Left lung (tissue), 10 donors: ENCODE results near the gene KCNAB1. TPM values are rescaled to one million over a fixed set of nuclear protein-coding genes. Genes with fewer than 3 reads are reported as not detected.

Source experiments
- ATAC-seq: fragments of 200-7000 bp; cut with Tn5 transposase; one replicate; pipeline ENCODE4 v1.9.1; 2020; ENCODE audit warnings: moderate library complexity
- DNase-seq, 4 donors: peaks; one replicate each; pipeline ENCODE4 v3.0.0-alpha.2; 2013 to 2020
- H3K27ac ChIP-seq, 2 donors: fragments of 200-600 bp; sonication (generic) in 1 of 2; one replicate each; pipeline versions ENCODE4 v1.5.0 to v1.8.0; 2020 to 2021
- H3K27me3 ChIP-seq, 2 donors: fragments of 200-600 bp; sonication (generic) in 1 of 2; one replicate each; pipeline versions ENCODE4 v1.5.0 to v1.8.0; 2020 to 2021
- H3K36me3 ChIP-seq, 2 donors: fragments of 200-600 bp; sonication (generic) in 1 of 2; one replicate each; pipeline versions ENCODE4 v1.5.0 to v1.8.0; 2020 to 2021
- H3K4me1 ChIP-seq, 2 donors: fragments of 200-600 bp; one replicate each; pipeline ENCODE4 v1.8.0; 2021
- H3K4me3 ChIP-seq, 2 donors: fragments of 200-600 bp; sonication (generic) in 1 of 2; one replicate each; pipeline versions ENCODE4 v1.5.0 to v1.8.0; 2020 to 2021; ENCODE audit warnings: mild to moderate bottlenecking in 1 of 2
- H3K9me3 ChIP-seq, 2 donors: fragments of 200-600 bp; sonication (generic) in 1 of 2; one replicate each; pipeline versions ENCODE4 v1.5.0 to v1.8.0; 2020 to 2021
- intact Hi-C, 2 donors: fragments of 100-400 bp; cut with DNase I; formaldehyde crosslinking; loops; one replicate each; pipeline versions ENCODE4 v1.11.2 to v1.14.2; 2022
- polyA plus RNA-seq, 6 donors: library from polyadenylated mRNA; unstranded; fragments of 120-200 nt; gene quantifications; one replicate each; pipeline ENCODE4 v1.2.1, GENCODE V29; 2013; ENCODE audit not compliant: insufficient read length in 6 of 6
- total RNA-seq, 2 donors: library from RNA; stranded (reverse); fragmentation: NEBNext Ultra II Directional; extraction: Animal tissue kit (Norgen Biotek cat#: 25700); gene quantifications; one replicate each; pipeline ENCODE4 v1.2.1, GENCODE V29; 2021
- TF ChIP-seq, protein P1 (sequence below), 2 donors: fragments of 200-600 bp; sonication (generic) in 1 of 2; IDR thresholded peaks; one replicate each; pipeline versions ENCODE4 v1.5.0 to v1.8.0; 2021; ENCODE audit warnings: antibody characterized with exemption in 2 of 2
- donor health status: DM: no; HTN: yes; CAD: no.
- donor health status: DM: no; HTN: no; CAD: no.

The KCNAB1 gene
- total and polyA plus RNA-seq, 8 donors = 0.58 to 1.7 (median 1.5) TPM

DNA sequence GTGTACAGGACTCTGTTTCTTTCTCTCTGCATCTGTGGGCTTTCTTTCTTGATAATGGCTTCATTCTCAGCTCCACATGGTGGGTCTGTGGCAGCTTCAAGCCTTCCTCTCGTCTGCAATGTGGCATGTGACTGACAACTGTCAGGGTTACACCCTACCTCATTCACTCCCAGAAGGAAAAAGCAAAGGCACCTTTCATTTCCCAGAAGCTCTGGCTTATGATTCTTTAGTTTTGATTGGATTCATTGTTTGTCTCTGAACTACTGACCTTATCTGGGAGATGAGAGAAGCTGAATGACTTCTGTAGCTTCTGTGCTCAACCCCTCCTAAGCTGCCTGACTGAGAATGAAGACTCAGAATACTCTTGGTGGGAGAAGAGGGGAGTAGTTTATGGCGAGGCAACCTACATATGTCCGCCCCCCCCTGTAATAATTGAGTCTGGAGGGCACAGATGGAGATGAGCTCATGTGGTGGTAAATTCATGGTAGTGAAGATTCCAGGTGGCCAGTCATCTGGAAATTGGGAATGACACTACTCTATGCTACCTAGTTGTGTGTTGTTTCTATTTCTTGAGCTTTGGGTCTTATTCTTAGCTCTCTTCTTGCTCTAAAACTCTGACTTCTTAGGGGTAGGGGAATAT is 38.4 kb downstream of the KCNAB1 start:
- no peak for ATAC-seq
- no peak for DNase-seq
- Histone ChIP-seq H3K27me3 (no peaks in the 10 kb centered on the region), H3K36me3 (no peaks in the 10 kb centered on the region), H3K27ac (no peak overlapping the region), H3K4me1 (peaks cover 0 to 6% of the 10 kb centered on the region in 2 donors), H3K9me3 (peaks cover 0 to 2% of the 10 kb centered on the region in 2 donors), H3K4me3 (no peak overlapping the region)
- intact Hi-C loops = loop anchor here in 1 of 2 donors (10.0 kb wide), 1 partner anchor 346 kb away; no protein-coding TSS in a partner anchor
- TF ChIP-seq, protein P1, sequence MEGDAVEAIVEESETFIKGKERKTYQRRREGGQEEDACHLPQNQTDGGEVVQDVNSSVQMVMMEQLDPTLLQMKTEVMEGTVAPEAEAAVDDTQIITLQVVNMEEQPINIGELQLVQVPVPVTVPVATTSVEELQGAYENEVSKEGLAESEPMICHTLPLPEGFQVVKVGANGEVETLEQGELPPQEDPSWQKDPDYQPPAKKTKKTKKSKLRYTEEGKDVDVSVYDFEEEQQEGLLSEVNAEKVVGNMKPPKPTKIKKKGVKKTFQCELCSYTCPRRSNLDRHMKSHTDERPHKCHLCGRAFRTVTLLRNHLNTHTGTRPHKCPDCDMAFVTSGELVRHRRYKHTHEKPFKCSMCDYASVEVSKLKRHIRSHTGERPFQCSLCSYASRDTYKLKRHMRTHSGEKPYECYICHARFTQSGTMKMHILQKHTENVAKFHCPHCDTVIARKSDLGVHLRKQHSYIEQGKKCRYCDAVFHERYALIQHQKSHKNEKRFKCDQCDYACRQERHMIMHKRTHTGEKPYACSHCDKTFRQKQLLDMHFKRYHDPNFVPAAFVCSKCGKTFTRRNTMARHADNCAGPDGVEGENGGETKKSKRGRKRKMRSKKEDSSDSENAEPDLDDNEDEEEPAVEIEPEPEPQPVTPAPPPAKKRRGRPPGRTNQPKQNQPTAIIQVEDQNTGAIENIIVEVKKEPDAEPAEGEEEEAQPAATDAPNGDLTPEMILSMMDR (IDR thresholded peaks at IDR 0.05) = no peak

DNA sequence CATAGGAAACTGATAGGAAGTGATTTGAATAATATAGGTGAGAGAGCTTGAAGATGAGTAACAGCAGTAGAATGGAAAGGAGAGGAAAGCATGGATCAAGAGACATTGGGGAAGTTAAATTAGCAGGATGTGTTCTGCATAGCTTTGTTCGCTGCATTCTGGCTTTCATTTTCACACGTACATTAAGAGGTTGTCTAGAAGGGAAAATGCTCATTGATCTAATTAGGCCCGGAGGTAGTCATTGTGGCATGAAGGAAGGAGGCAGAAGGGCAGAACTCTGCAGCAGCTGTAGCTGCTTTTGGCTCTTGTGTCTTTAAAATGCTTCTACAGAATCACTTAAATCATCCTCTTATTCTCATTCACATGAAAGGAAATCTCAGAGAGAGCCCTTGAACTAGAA is 40.3 kb downstream of the KCNAB1 start:
- Histone ChIP-seq H3K27me3 (no peaks in the 10 kb centered on the region), H3K9me3 (peaks cover 0 to 2% of the 10 kb centered on the region in 2 donors), H3K4me3 (no peak overlapping the region), H3K4me1 (peaks cover 0 to 6% of the 10 kb centered on the region in 2 donors), H3K27ac (no peak overlapping the region), H3K36me3 (no peaks in the 10 kb centered on the region)
- ATAC-seq (peak; percentile 30), DNase-seq (no peak)
- intact Hi-C loops = no loop called here
- TF ChIP-seq, protein P1 (IDR thresholded peaks at IDR 0.05) = no peak

DNA sequence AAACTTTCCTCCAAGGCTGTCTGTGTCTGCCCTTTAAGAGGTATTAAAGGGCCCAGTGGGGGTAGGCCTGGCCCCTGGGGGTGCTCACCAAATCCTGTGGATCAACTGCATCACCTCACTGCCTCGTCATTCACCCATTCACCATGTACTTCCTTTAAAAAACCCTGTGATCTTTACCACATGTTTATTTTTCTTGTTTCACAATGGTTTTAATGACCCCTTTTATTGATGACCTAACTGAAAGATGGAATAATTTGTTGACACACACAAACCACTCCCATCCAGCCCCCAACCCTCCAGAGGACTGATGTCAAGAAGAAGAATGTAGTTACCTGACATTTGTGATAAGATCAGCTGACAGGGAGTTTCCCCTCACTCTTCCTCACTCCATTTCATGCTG is 40.8 kb downstream of the KCNAB1 start:
- Histone ChIP-seq H3K36me3 (no peaks in the 10 kb centered on the region), H3K9me3 (no peaks in the 10 kb centered on the region), H3K4me3 (no peak overlapping the region), H3K4me1 (peaks cover 0 to 6% of the 10 kb centered on the region in 2 donors), H3K27ac (no peak overlapping the region), H3K27me3 (no peaks in the 10 kb centered on the region)
- TF ChIP-seq, protein P1 (IDR thresholded peaks at IDR 0.05) = no peak
- ATAC-seq = no peak
- no peak for DNase-seq
- intact Hi-C loops = no loop called here

DNA sequence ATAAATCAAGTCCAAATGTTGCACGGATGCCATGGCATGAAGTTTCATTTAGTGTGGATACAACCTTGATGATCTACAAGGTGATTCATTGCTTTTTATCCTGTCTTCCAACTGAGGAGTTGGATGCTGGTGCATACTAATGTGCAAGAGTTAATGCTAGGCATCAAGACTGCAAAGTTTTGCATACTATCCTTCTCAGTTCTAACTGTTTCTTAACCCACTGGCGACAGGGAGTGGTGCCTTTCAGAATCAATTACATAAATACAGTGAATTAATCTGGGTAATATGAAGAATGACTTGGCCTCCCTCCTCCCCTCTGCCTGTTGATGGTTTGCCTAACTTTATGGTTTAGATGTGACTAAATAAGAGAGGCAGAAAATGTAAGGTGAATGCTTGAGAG is 43.5 kb downstream of the KCNAB1 start:
- H3K27me3 ChIP-seq = no peaks in the 10 kb centered on the region
- no peak for ATAC-seq
- H3K36me3 ChIP-seq = no peaks in the 10 kb centered on the region
- no peaks in the 10 kb centered on the region for H3K9me3 ChIP-seq
- no peak for DNase-seq
- H3K27ac ChIP-seq = no peak overlapping the region
- TF ChIP-seq, protein P1 (IDR thresholded peaks at IDR 0.05) = no peak
- H3K4me1 ChIP-seq = peaks cover 0 to 6% of the 10 kb centered on the region in 2 donors
- no peak overlapping the region for H3K4me3 ChIP-seq
- intact Hi-C loops = no loop called here

DNA sequence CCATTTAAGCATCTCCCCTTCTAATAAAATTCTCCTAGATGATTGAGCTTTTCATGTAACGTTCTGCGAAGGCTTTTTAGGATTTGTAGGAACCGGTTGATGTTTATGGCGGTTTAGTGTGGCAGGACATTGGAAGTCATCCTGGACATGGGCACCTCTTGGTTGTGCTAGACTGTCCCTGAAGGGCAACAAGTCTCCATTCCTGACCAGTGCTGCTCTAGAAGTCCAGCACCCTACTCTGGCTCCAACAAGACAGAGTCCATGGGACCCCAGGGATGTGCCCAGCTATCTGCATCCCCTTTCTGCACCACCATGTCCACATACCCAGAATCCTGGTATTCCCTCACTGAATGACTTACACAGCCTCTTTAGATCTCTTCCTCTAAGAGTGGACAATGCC is 46.4 kb downstream of the KCNAB1 start:
- Histone ChIP-seq H3K36me3 (no peaks in the 10 kb centered on the region), H3K9me3 (no peaks in the 10 kb centered on the region), H3K4me3 (no peak overlapping the region), H3K27me3 (no peaks in the 10 kb centered on the region), H3K4me1 (no peaks in the 10 kb centered on the region), H3K27ac (no peak overlapping the region)
- intact Hi-C loops = no loop called here
- ATAC-seq = no peak
- TF ChIP-seq, protein P1 (IDR thresholded peaks at IDR 0.05) = no peak
- no peak for DNase-seq
